ENCODE measurements around the gene C18orf63.

C18orf63 gene

DNA sequence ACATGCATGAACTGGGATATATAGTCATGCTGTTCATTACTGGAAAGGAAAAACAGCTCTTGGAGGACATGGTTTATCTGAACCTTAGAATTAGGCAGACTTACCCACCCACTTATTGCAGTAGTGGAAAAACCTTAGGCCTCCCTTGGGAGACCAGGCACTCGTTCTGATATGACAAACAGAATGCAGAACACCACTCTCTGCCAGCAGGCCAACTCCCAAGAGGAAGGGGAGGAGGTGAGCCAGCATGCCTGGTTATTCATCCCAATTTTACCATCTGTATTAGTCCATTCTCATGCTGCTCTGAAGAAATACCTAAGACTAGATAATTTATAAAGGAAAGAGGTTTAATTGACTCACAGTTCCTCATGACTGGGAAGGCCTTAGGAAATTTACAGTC is 17.5 kb downstream of the C18orf63 start:
- no peaks in the 10 kb centered on the region for H3F3A ChIP-seq (ENCODE audit: control insufficient read depth, insufficient read depth)
- no peaks in the 10 kb centered on the region for H3K79me2 ChIP-seq (ENCODE audit: control insufficient read depth, low read length)
- H3K36me3 ChIP-seq (ENCODE audit: control insufficient read depth, low read length): no peaks in the 10 kb centered on the region
- H4K20me1 ChIP-seq (ENCODE audit: control insufficient read depth, insufficient read depth, low read depth, low read length): no peaks in the 10 kb centered on the region
- H3K27ac ChIP-seq (ENCODE audit: low read depth, low read length): no peak overlapping the region
- no peak for TF ChIP-seq EZH2phosphoT487 (IDR thresholded peaks at IDR 0.05; ENCODE audit: borderline replicate concordance, low read length)
- TF ChIP-seq, protein P1, sequence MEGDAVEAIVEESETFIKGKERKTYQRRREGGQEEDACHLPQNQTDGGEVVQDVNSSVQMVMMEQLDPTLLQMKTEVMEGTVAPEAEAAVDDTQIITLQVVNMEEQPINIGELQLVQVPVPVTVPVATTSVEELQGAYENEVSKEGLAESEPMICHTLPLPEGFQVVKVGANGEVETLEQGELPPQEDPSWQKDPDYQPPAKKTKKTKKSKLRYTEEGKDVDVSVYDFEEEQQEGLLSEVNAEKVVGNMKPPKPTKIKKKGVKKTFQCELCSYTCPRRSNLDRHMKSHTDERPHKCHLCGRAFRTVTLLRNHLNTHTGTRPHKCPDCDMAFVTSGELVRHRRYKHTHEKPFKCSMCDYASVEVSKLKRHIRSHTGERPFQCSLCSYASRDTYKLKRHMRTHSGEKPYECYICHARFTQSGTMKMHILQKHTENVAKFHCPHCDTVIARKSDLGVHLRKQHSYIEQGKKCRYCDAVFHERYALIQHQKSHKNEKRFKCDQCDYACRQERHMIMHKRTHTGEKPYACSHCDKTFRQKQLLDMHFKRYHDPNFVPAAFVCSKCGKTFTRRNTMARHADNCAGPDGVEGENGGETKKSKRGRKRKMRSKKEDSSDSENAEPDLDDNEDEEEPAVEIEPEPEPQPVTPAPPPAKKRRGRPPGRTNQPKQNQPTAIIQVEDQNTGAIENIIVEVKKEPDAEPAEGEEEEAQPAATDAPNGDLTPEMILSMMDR (IDR thresholded peaks at IDR 0.05; ENCODE audit: low read depth, low read length, poor library complexity, severe bottlenecking): no peak
- H3K4me3 ChIP-seq (ENCODE audit: low read length): no peak overlapping the region
- H3K27me3 ChIP-seq (ENCODE audit: control insufficient read depth, low read length): no peaks in the 10 kb centered on the region
- H3K4me2 ChIP-seq (ENCODE audit: low read length): no peak overlapping the region
- no peaks in the 10 kb centered on the region for H3K9me2 ChIP-seq (replicated peaks; ENCODE audit: control insufficient read depth, low read length)
- H3K9me3 ChIP-seq (ENCODE audit: control insufficient read depth, insufficient read depth, low read length): peaks cover 3% of the 10 kb centered on the region; the same call in 1 of the 2 replicates
- peaks cover 14% of the 10 kb centered on the region for H3K4me1 ChIP-seq (ENCODE audit: control insufficient read depth, low read length)

DNA sequence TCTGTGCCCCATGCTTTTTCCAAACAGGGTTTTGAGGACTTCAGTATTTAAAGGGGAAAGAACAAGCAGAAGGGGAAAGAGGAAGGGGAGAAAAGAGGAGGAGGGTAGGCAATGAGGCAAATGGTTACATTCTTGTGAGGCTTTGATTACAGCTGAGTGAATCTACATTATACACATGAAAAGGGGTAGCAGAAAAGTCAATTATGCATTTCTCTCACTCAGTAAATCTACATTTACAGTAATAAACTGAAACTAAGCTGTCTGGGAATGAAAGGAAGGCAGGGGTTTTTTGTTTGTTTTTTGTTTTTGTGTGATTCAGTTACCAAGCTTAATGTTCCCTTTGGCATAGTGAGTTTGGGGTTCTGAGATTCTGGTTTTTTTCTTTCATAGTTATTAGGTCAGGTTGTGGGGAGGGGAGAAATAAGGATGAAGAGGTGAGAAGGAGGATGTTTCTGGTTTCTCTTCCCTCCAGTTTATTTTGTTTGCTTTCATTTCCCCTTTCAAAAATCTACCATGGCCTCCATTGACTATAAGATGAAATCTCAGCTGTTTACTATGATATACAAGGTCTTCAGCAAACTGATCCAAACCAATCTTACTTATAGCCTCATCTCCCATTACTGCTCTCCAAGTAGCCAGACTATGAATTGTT is 18.7 kb downstream of the C18orf63 start:
- no peaks in the 10 kb centered on the region for H3K27me3 ChIP-seq (ENCODE audit: control insufficient read depth, low read length)
- no peak overlapping the region for H3K4me3 ChIP-seq (ENCODE audit: low read length)
- H3K4me2 ChIP-seq (ENCODE audit: low read length): peak overlapping the region; percentile 20
- no peaks in the 10 kb centered on the region for H3K79me2 ChIP-seq (ENCODE audit: control insufficient read depth, low read length)
- H3F3A ChIP-seq (ENCODE audit: control insufficient read depth, insufficient read depth): no peaks in the 10 kb centered on the region
- no peaks in the 10 kb centered on the region for H3K36me3 ChIP-seq (ENCODE audit: control insufficient read depth, low read length)
- H3K27ac ChIP-seq (ENCODE audit: low read depth, low read length): peak overlapping the region; percentile 15; the same call in 1 of the 2 replicates
- H3K4me1 ChIP-seq (ENCODE audit: control insufficient read depth, low read length): peaks cover 14% of the 10 kb centered on the region
- no peaks in the 10 kb centered on the region for H3K9me2 ChIP-seq (replicated peaks; ENCODE audit: control insufficient read depth, low read length)
- TF ChIP-seq, protein P1 (IDR thresholded peaks at IDR 0.05; ENCODE audit: low read depth, low read length, poor library complexity, severe bottlenecking): no peak
- TF ChIP-seq EZH2phosphoT487 (IDR thresholded peaks at IDR 0.05; ENCODE audit: borderline replicate concordance, low read length): no peak
- H4K20me1 ChIP-seq (ENCODE audit: control insufficient read depth, insufficient read depth, low read depth, low read length): no peaks in the 10 kb centered on the region
- peaks cover 3% of the 10 kb centered on the region; the same call in 1 of the 2 replicates for H3K9me3 ChIP-seq (ENCODE audit: control insufficient read depth, insufficient read depth, low read length)

- TF ChIP-seq EZH2phosphoT487 (IDR thresholded peaks at IDR 0.05; ENCODE audit: borderline replicate concordance, low read length): no peak
- TF ChIP-seq, protein P1 (IDR thresholded peaks at IDR 0.05; ENCODE audit: low read depth, low read length, poor library complexity, severe bottlenecking): no peak
- Histone ChIP-seq H3F3A (ENCODE audit: control insufficient read depth, insufficient read depth) (no peaks in the 10 kb centered on the region), H3K79me2 (ENCODE audit: control insufficient read depth, low read length) (no peaks in the 10 kb centered on the region), H3K4me1 (ENCODE audit: control insufficient read depth, low read length) (peaks cover 27% of the 10 kb centered on the region), H3K9me2 (replicated peaks; ENCODE audit: control insufficient read depth, low read length) (no peaks in the 10 kb centered on the region), H3K27ac (ENCODE audit: low read depth, low read length) (no peak overlapping the region), H3K9me3 (ENCODE audit: control insufficient read depth, insufficient read depth, low read length) (peaks cover 3% of the 10 kb centered on the region; the same call in 1 of the 2 replicates), H3K36me3 (ENCODE audit: control insufficient read depth, low read length) (no peaks in the 10 kb centered on the region), H3K27me3 (ENCODE audit: control insufficient read depth, low read length) (no peaks in the 10 kb centered on the region), H4K20me1 (ENCODE audit: control insufficient read depth, insufficient read depth, low read depth, low read length) (no peaks in the 10 kb centered on the region), H3K4me2 (ENCODE audit: low read length) (no peak overlapping the region), H3K4me3 (ENCODE audit: low read length) (no peak overlapping the region)
Measured at GRCh38 chr18:74336656-74337055, 21.0 kb downstream of the C18orf63 start.

All from DOHH2 (cell line).